DND-41 (cell line): Measurements from ENCODE around the gene BCL11A.

Experiments used
- ATAC-seq: fragments of 200-7000 bp; cut with Tn5 transposase; 3 replicates; pipeline ENCODE4 v1.9.1; 2021; ENCODE audit warnings: low read depth; ENCODE audit not compliant: insufficient read depth
- DNase-seq: peaks from one replicate; pipeline ENCODE4 v3.0.0-alpha.2; 2020
- H2AFZ ChIP-seq: 2 replicates; pipeline ENCODE4 v1.6.0; 2012; ENCODE audit warnings: low read depth, low read length
- H3K27ac ChIP-seq: 2 replicates; pipeline ENCODE4 v1.5.1; 2012; ENCODE audit warnings: low read length, inconsistent platforms
- H3K27me3 ChIP-seq: fragments of 200-600 bp; sonication (generic); 2 replicates; pipeline ENCODE4 v1.6.0; 2012; ENCODE audit warnings: low read length, mild to moderate bottlenecking, inconsistent platforms; ENCODE audit not compliant: insufficient read depth, poor library complexity
- H3K36me3 ChIP-seq: 2 replicates; pipeline ENCODE4 v1.5.1; 2012; ENCODE audit warnings: low read length, inconsistent platforms; ENCODE audit not compliant: insufficient read depth
- H3K4me1 ChIP-seq: 2 replicates; pipeline ENCODE4 v1.5.1; 2012; ENCODE audit warnings: mild to moderate bottlenecking, low read length; ENCODE audit not compliant: insufficient read depth
- H3K4me2 ChIP-seq: 2 replicates; pipeline ENCODE4 v1.6.0; 2012; ENCODE audit warnings: mild to moderate bottlenecking, moderate library complexity, low read length, inconsistent platforms; ENCODE audit not compliant: insufficient read depth
- H3K4me3 ChIP-seq, 2 experiments: fragments of 200-600 bp in 1 of 2; shearing (Covaris generic) in 1 of 2; 2 replicates each; pipeline ENCODE4 v1.5.1; 2012 to 2016; ENCODE audit warnings: inconsistent platforms in 2 of 2, low read length in 2 of 2, mild to moderate bottlenecking in 2 of 2, low read depth in 1 of 2, moderate library complexity in 1 of 2
- H3K79me2 ChIP-seq: 2 replicates; pipeline ENCODE4 v1.6.0; 2012; ENCODE audit warnings: low read length, inconsistent platforms; ENCODE audit not compliant: insufficient read depth
- H3K9ac ChIP-seq: 2 replicates; pipeline ENCODE4 v1.6.0; 2012; ENCODE audit warnings: low read depth, mild to moderate bottlenecking, inconsistent platforms, low read length, moderate library complexity
- H3K9me3 ChIP-seq: 2 replicates; pipeline ENCODE4 v1.5.1; 2012; ENCODE audit warnings: low read length, moderate library complexity, mild to moderate bottlenecking, inconsistent platforms; ENCODE audit not compliant: insufficient read depth, severe bottlenecking
- H4K20me1 ChIP-seq: 2 replicates; pipeline ENCODE4 v1.6.0; 2012; ENCODE audit warnings: low read length; ENCODE audit not compliant: insufficient read depth
- CTCF ChIP-seq: IDR thresholded peaks from 2 replicates; pipeline ENCODE4 v1.5.1; 2012; ENCODE audit warnings: borderline replicate concordance, low read length, moderate library complexity, mild to moderate bottlenecking; ENCODE audit not compliant: poor library complexity, severe bottlenecking; ENCODE audit errors: extremely low read depth
- EZH2 ChIP-seq: IDR thresholded peaks from 3 replicates; pipeline ENCODE4 v1.6.1; 2012; ENCODE audit warnings: borderline replicate concordance, low read depth, mild to moderate bottlenecking, moderate library complexity, low read length, inconsistent platforms; ENCODE audit not compliant: severe bottlenecking

BCL11A gene

DNA sequence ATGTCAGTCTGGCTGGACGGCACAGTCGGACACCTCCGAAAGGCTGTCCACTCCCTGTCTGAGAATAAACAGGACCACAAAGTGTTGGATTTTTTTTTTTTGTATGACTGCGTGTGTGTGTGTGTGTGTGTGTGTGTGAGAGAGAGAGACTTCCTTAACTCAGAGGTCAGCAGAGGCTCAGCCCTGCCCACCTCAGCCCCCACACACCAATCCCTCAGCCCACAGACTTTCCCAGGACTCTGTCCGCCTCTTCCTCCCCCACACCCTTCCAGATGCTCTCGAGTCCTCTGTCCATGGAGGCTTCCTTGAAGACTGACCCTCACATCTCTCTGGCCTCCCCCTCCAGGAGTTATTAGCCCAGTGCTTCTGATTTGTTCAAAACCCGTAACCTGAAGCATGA, 147.3 kb downstream of the BCL11A start:
- H3K27me3 ChIP-seq = no peaks in the 10 kb centered on the region
- no peak overlapping the region for H3K9ac ChIP-seq
- no peaks in the 10 kb centered on the region for H3K36me3 ChIP-seq
- H3K79me2 ChIP-seq = no peaks in the 10 kb centered on the region
- TF ChIP-seq EZH2 (no peak), CTCF (no peak)
- H3K27ac ChIP-seq = no peak overlapping the region
- DNase-seq (no peak), ATAC-seq (no peak)
- no peak overlapping the region for H3K4me2 ChIP-seq
- no peaks in the 10 kb centered on the region for H3K9me3 ChIP-seq
- H3K4me1 ChIP-seq = peaks cover 4% of the 10 kb centered on the region
- H3K4me3 ChIP-seq = no peak overlapping the region
- no peak overlapping the region for H2AFZ ChIP-seq
- H4K20me1 ChIP-seq = no peaks in the 10 kb centered on the region

GRCh38 chr2:60405271-60405919, 148.1 kb downstream of the BCL11A start:
- no peaks in the 10 kb centered on the region for H3K9me3 ChIP-seq
- no peaks in the 10 kb centered on the region for H4K20me1 ChIP-seq
- no peak overlapping the region for H3K27ac ChIP-seq
- no peak for ATAC-seq
- no peaks in the 10 kb centered on the region for H3K27me3 ChIP-seq
- DNase-seq = no peak
- H2AFZ ChIP-seq = no peak overlapping the region
- H3K4me3 ChIP-seq = no peak overlapping the region
- TF ChIP-seq EZH2 (no peak), CTCF (no peak)
- no peaks in the 10 kb centered on the region for H3K36me3 ChIP-seq
- peaks cover 7% of the 10 kb centered on the region for H3K4me1 ChIP-seq
- no peak overlapping the region for H3K9ac ChIP-seq
- H3K4me2 ChIP-seq = no peak overlapping the region
- H3K79me2 ChIP-seq = no peaks in the 10 kb centered on the region
